NT2/D1 (cell line): ENCODE measurements around the gene SLC13A3.

Source experiments
- SUZ12 ChIP-seq: IDR thresholded peaks from 2 replicates; pipeline ENCODE4 v1.6.1; 2011; ENCODE audit not compliant: insufficient read length, insufficient read depth; ENCODE audit errors: extremely low read depth
- ZNF274 ChIP-seq: IDR thresholded peaks from 2 replicates; pipeline ENCODE4 v1.6.1; 2011; ENCODE audit warnings: mild to moderate bottlenecking, low read depth, low read length

GRCh38 chr20:46694484-46694883, 43.2 kb upstream of the SLC13A3 start:
- no peak for TF ChIP-seq ZNF274
- no peak for TF ChIP-seq SUZ12
